NOMO-1 treated with dmso at 0.1 percent for 144 hours (cell line): ENCODE measurements around the gene ANKRD55.
"Not testable (repeated sequence)": the region's sequence is repeated elsewhere in the genome, so short reads cannot be mapped to it uniquely, and the experiment has no call there.

Experiments used
- DNase-seq: peaks from one replicate; lab custom pipeline; 2025; ENCODE audit not compliant: unreplicated experiment; lab: John Stamatoyannopoulos, UW

Gene ANKRD55

DNA sequence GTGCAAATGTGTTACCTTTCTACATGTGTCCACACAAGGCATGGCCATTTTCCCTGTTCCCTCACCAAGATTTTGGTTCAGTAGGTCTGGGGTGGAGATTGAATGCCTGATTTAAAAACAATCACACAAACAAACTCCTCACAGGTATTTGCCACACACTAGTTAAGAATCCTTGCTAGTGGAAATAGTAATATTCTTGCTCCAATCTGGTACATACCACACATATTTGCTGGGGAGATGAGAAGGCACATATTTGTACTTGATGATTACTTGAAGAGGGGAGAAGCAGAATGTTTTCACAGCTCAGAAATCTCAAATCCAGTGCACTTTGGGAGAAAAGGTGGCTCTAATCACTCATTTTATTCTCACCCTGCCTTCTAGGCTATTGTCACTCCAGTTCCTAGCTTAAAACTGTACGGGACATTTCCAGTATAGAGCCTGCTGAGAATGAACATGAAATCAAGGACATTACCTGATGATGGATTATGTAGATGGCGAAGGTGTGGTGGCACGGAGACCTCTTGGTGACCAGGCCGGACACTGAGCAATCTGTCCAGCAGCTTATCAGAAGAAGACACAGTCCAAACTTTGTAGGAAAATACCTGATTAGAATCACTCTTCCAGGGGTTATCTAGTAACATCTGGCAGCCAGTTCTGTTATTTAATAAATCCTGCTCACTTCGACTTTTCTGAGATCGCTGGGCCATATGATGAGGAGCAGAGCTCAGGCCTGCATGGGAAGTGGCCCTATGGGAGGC is 122.3 kb downstream of the ANKRD55 start:
- DNase-seq = no peak

DNA sequence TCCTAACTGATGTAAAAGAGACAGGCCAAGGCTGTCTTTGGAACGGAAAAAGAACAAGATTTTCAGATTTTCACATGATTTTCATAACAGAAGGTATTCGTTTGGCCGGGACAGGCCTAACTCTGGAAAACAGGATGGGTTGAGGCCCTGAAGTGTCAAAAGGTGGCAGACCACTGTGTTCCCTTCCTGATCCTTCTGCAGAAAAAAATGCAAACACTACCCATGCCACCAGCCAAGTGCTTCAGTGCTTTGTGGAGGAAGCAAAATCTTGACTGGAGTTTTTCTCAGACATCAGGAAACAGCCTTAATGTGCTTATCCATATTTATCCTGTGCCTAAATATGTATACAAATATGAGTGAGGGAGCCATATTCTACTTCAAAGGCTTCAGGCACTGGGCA is 124.9 kb downstream of the ANKRD55 start:
- no peak for DNase-seq

DNA sequence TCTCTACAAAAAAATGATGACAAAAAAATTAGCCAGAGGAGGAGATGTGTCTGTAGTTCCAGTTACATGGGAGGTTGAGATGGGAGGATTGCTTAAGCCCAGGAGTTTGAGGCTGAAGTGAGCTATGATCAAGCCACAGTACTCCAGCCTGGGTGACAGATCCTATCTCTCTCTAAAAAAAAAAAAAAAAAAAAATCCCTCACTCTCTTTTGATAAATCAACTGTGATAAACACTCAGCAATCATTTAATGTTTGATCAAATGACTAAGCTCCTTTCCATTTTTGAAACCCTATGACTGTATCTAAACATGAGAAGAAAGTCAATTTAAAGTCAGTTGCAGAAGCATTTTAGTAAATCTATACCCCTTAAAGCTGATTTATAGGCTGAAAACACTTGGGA is 126.3 kb downstream of the ANKRD55 start:
- no peak for DNase-seq

DNA sequence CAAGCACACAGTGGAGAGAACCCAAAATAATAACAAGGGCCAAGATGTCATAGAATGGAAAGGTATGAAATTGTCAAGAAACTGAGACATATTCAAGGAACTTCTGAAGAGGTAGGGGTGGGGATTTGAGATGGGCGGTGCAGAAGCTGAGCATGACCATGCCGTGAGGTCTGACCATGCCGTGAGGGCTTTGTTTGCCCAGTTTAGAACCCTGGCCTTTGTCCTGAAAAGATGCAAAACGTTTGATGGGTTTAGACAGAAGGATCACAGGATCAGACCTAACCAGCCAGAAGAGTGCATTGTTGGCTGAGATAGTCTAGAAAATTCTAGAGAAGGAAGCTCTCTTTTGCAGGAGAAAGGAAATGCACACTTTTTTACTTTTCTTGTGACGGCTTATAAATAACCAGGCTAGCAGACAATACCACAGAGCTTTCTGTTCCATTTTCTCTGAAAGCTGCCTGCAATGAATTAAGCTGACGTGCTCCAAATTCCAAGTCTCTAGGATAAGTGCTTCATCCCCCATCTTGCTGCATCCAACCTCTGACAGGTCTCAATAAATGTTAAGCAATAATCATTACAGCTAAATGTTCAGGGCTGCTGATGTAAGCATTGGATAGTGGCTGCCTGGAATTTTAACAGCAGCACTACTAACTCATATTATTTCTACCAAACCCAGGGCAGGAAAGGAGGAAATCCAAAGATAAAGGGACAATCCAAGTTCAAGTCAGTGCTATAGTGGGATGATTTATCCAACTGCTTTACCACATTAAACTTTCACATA is 127.4 kb downstream of the ANKRD55 start:
- DNase-seq = no peak

DNA sequence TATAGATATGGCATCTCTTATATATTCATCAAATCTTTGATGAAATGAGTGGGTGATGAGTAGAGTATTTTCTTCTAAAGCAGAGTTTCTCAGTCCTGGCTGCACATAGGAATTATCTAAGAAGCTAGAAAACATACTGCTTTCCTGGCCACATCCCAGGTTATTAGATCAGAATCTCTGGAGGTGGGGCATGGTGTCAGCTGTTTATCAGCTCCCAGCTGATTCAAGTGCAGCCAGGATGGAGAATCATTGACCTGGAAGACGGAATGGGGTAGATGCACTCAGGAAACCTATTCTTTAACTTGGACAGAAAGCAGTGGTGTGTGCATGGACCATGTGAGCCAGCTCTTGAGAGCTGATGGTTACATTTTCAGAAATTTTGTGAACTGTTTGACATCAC is 130.2 kb downstream of the ANKRD55 start:
- no peak for DNase-seq

DNA sequence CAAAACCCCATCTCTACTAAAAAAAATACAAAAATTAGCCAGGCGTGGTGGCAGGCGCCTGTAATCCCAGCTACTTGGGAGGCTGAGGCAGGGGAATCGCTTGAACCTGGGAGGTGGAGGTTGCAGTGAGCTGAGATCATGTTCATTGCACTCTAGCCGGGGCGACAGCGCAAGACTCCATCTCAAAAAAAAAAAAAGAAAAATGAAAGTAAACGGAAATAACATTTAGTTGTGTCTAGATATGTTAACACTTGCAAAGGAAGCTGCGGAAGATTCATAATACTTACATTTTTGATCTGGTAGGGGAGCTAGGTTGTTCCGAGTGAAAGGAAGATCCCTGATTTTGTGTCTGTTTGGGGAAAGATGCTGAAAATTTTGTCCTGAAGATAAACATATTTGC is 130.9 kb downstream of the ANKRD55 start:
- DNase-seq = not testable (repeated sequence)

DNA sequence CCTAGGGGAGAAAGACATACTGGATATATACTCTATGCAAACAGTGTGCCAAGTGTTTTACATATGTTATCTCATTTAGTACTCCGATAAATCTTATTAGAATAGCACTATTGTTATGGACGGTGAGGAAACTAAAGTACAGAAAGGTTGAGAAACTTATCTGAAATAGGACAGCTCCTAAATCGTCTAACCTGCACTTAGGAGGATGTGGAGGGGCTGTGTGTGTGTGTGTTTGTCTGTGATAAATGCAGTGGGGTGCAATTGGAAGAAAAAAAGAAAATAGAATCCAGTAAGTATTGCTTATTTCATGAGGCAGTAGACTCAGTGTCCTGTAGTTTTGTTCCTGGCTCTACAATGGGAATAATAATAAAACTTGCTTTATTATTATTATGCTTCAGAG is 131.9 kb downstream of the ANKRD55 start:
- DNase-seq = no peak

DNA sequence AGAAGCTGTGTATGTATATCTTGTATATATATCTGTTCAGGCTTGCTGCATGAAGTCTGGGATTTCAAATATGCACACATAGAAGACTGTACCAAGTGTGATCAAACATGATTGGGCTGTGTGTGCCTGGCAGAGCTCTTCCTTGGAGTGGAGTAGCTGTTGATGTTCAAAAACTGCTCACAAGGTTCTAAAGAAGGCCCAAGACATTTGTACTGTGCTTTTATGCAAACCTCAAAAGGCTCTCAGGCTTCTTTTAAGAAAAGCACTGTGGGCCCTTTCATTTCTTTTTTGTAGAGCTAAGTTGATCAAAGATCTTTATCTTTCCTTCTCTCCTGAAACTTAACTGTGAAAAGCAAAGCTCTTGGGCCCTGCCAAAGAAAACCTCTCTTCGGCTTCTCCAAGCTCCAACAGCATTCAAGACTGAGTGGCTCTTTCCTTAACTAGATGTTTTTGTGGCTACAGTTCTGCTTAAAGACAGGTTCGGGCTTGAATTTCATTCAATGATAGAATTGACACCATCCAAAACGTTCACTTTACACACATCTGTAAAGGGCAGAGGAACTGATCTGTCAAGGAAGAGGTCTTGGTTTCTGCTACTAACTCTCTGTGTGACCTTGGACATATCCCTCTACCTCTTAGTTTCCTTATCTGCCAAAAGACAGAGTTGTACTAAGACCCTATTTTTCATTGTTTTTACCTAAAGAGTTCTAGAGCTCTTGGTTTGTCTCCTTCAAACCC is 132.5 kb downstream of the ANKRD55 start:
- DNase-seq = no peak

DNA sequence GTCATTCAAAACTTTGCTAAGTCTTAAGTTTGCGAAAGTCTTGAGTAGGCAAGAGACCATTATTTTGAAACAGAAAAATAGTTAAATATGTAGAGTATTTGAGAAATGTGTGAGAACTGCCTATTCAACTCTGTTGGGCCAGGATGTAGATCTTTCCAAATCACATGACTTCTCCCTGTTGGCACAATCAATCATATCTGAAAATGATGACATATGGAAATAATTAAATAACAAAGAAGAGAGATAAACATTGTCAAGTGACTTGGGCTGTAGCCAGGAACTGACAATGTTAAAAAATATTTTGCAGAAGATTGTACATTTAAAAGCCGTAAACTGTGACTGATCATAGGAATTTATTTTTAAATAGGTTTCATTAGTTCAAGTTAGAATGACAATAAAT is 133.8 kb downstream of the ANKRD55 start:
- DNase-seq = no peak

DNA sequence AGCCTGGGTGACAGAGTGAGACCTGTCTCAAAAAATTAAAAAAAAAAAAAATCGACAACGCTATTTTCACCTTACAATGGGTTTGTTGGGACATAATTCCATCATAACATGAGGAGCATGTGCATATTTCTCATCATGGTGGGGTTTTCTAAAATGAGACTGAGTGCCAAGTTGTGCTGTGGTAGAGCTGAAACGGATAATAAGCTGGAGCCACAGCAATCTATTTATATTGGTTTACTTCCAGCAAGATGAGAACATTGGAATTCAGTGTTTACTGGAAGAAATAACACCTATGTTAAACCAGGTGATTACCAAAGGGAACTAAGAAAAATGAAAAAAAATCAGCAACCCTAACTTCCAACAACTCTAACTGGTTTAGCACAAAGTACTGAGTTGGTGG is 136.1 kb downstream of the ANKRD55 start:
- no peak for DNase-seq

DNA sequence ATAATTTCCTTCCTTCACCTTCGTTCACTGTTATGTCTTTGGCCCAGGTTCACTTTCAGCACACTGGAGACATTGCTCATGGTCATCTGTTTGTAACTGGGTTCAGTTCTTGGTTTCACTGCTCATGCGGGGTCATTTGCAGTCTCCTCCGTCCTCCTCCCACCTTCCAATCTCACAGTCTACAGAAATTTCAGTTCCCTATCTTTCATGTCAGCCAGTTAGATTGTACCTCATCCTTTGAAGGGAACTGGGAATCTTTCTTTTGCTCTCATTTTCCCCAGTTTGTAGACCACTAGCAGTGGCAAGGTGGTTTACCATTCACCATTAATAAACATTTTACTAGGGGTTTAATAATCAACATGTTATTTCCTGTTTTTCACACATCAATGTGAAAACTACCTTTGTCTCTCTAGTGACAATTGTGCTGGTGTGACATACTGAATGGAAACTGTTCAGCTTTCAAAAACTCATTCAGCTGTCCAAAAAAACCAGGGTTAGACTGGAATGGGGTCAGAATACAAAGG is 137.5 kb downstream of the ANKRD55 start:
- no peak for DNase-seq

DNA sequence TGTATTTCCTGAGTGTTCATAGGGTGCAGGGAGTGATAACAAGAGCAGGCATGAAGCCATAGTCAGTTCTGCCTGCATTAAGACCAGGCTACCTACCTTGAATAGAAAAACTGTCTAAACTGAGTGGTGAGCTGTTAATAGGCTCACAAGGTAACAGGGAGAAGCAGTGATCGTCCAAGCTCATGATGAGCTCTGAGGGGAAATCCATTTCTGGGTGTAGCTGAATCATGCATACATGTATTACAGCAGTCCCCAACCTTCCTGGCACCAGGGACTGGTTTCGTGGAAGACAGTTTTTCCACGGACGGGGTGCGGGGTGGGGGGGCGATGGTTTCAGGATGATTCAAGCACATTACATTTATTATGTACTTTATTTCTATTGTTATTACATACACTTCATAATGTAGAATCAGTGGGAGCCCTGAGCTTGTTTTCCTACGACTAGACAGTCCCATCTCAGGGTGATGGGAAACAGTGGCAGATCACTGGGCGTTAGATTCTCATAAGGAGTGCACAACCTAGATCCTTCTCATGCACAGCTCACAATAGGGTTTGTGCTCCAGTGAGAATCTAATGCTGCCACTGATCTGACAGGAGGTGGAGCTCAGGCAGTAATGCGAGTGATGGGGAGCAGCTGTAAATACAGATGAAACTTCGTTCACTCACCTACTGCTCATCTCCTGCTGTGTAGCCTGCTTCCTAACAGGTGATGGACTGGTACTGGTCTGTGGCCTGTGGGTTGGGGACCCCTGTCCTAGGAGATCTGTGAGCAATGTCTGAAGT is 138.4 kb downstream of the ANKRD55 start:
- DNase-seq = no peak

DNA sequence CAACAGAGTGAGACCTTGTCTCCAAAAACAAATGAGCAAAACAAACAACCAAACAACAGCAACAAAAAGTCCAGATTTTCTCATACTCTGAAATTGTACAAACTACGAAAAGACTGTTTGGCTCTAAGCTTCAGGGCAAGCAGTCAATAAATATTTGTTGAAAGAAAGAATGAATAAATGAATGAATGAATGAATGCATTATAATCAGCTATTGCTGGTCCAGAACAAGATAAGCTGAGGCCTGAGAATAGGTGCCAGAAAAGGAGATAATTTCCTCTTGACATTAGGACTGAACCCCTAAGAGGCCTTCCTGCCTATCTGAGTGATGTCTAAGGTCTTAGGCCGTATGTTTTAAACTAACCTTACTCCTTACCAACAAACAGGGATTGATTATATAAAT is 139.2 kb downstream of the ANKRD55 start:
- no peak for DNase-seq

DNA sequence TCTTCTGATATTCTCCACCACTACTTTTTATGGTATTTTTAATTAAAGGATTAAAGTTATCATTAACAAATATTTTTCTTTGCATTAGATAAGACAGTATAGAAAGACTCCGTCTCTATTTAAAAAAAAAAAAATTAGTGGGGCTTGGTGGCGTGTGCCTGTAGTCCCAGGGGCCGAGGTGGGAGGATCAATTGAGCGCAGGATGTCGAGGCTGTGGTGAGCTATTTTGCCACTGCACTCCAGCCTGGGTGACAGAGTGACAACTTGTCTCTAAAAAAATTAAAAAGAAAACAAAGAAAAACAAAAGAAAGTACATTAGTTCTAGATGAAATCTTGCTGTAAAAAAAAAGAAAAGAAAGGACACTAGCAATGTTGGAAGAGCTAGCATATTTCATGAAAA is 141.0 kb downstream of the ANKRD55 start:
- no peak for DNase-seq

DNA sequence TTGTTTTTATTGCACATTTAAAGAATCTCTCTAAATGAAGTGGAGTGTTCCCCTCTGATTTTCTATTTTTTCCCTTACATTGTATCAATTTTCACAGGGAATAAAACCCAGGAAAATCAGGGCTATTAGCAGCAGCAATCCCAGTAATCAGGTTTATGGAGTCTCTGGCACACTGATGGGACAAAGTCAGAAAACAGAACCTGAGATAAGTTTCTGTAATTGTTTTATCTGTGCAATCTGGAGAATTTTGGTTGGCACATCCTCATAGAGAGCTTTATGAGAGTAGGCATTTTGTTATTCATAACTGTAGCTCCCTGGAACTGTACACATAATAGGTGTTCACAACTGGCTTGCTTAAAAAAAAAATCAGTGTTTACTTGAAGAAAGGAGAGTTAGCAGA is 141.5 kb downstream of the ANKRD55 start:
- no peak for DNase-seq

DNA sequence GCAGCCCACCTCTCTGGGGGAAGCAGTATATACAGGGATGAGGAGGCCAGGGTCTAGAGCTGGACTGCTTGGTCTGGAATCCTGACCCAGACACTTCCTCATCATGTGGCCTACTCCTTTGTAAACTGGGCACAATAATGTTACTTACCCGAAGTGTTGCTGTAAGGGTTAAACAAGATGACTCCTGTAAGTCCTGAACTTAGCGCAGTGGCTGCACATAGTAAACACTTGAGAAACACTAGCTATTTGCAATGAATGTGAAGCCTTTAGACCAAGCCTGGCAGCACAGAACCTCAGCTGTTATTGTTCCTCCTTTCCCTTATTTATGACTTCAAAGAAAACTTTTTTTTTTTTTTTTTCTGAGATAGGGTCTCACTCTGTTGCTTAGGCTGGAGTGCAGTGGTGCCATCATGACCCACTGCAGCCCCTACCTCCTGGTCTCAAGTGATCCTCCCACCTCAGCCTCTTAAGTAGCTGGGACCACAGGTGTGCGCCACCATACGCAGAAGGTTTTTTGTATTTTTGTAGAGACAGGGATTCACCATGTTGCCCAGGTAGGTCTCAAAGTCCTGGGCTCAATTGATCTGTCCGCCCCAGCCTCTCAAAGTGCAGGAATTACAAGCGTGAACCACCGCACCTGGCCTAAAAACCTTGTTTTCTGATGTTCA is 142.2 kb downstream of the ANKRD55 start:
- DNase-seq = no peak

DNA sequence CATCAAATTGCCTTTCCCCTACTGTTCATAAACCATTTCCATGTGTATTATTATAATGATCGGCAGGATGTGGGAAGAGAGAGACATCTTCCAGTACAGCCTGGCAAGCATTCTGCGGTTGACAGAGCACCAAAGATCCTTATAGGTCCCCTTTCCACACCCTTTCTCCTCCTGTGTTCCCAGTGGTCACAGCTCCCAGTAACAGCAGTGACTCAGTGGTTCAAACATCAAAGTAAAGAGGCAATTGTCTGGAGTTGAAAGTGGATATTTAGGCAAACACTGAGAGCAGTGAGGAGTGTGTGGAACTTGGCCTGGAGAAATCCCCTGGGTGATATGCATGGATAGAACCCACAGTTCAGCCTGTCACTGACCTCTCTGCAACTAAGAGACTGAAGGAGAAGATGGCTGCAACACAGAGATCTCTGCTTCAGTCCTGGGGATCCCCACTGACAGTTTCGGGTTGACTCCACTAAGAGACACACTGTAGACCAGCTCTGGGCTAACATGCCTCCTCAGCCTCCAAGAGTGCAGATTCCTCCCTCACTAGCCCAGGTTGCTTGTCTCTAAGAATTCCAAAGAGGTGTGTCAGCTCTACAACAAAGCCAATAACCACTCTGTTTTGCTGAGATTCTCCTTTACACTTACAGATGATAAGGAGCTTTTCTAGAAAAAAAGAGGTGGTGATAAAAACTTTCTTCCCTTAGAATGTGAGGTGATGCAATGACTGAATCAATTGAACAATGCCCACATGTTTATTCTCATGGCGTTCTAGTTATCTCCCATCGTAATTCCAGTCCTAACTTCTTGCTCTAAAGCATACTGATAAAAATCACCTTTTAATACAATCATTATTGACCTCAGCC is 143.9 kb downstream of the ANKRD55 start:
- no peak for DNase-seq

DNA sequence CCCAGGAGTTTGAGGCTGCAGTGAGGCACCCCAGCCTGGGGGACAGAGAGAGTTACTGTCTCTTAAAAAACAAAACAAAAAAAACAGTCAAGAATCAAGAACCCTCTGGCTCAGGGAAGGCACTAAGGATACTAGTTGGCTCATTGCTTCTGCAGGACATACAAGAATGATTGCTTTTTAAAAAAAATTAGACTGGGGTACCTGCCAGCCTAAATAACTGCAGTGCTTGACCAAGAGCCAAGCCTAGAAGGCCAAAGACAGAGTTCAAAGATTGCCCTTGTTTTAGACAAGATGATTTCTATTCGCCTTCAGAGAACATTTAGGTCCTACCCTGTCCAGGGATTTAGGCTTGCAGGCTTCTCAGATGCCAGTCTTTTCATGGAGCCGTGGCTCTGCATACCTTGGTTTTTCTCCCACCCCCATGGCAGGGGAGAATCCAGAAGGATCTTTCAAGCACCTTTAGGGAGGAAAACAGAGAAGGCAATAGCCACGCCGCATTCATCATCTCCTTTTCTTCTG is 144.6 kb downstream of the ANKRD55 start:
- no peak for DNase-seq

DNA sequence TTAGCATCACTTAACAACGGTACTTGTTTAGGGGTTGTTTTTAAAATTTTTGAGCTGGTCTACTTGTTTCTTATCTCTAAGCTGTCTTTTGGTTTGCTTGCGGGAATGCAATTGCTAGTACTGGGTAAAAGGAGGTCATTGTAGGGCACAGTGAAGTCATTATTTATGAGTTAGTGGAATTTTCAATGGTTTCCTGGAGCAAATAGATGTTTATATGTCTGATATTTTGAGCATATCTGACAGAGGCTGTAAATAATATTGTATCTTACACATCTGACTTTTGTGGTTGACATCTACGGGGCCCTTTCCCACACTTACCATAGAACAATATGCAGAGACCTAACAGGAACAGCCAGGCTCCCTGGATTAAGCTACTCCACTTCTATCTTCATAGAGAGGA is 147.9 kb downstream of the ANKRD55 start:
- no peak for DNase-seq
